ENCODE results near the gene KXD1.
"Not testable (repeated sequence)": the region's sequence is repeated elsewhere in the genome, so short reads cannot be mapped to it uniquely, and the experiment has no call there.

The KXD1 gene

GRCh38 chr19:18520848-18521691 is 36.6 kb upstream of the KXD1 start:
- H3K4me2 ChIP-seq (ENCODE audit: low read depth, low read length, poor library complexity, severe bottlenecking) = peak overlapping the region; percentile 86
- peaks cover 56% of the 10 kb centered on the region for H3K79me2 ChIP-seq (ENCODE audit: insufficient read depth, low read length)
- TF ChIP-seq CTCF (IDR thresholded peaks at IDR 0.05; ENCODE audit: insufficient read depth, low read length, poor library complexity, severe bottlenecking) (no peak), EZH2phosphoT487 (conservative IDR thresholded peaks at IDR 0.05; ENCODE audit: low read length) (no peak)
- H4K20me1 ChIP-seq (ENCODE audit: low read depth, low read length) = no peaks in the 10 kb centered on the region
- H3K9me3 ChIP-seq (ENCODE audit: insufficient read depth, low read length) = no peaks in the 10 kb centered on the region
- H3K4me3 ChIP-seq (ENCODE audit: insufficient read depth, low read length, poor library complexity, severe bottlenecking) = peak overlapping the region; percentile 76
- no peaks in the 10 kb centered on the region for H3K27me3 ChIP-seq (ENCODE audit: low read length)
- H3K36me3 ChIP-seq (ENCODE audit: low read length) = no peaks in the 10 kb centered on the region
- peak overlapping the region; percentile 62 for H2AFZ ChIP-seq (ENCODE audit: low read depth, low read length, severe bottlenecking)
- H3K27ac ChIP-seq (ENCODE audit: low read depth, low read length) = peak overlapping the region; percentile 76
- H3K9me2 ChIP-seq (replicated peaks; ENCODE audit: insufficient read depth, low read length) = no peaks in the 10 kb centered on the region
- peak overlapping the region; percentile 91 for H3K9ac ChIP-seq (ENCODE audit: low read length)
- no peaks in the 10 kb centered on the region for H3F3A ChIP-seq (ENCODE audit: insufficient read depth)

- Histone ChIP-seq H3K4me2 (ENCODE audit: low read depth, low read length, poor library complexity, severe bottlenecking) (peak within 1 kb of the TSS; percentile 86), H4K20me1 (ENCODE audit: low read depth, low read length) (no peaks in the 10 kb centered on the region), H3K27ac (ENCODE audit: low read depth, low read length) (peak within 1 kb of the TSS; percentile 76), H3K4me3 (ENCODE audit: insufficient read depth, low read length, poor library complexity, severe bottlenecking) (peak within 1 kb of the TSS; percentile 76), H3K9me2 (replicated peaks; ENCODE audit: insufficient read depth, low read length) (no peaks in the 10 kb centered on the region), H3K36me3 (ENCODE audit: low read length) (no peaks in the 10 kb centered on the region), H3K27me3 (ENCODE audit: low read length) (no peaks in the 10 kb centered on the region), H3K9me3 (ENCODE audit: insufficient read depth, low read length) (no peaks in the 10 kb centered on the region), H3K9ac (ENCODE audit: low read length) (peak within 1 kb of the TSS; percentile 91), H3K79me2 (ENCODE audit: insufficient read depth, low read length) (peaks cover 49% of the 10 kb centered on the region), H3F3A (ENCODE audit: insufficient read depth) (no peaks in the 10 kb centered on the region), H2AFZ (ENCODE audit: low read depth, low read length, severe bottlenecking) (peak within 1 kb of the TSS; percentile 75)
- no peak for TF ChIP-seq CTCF (IDR thresholded peaks at IDR 0.05; ENCODE audit: insufficient read depth, low read length, poor library complexity, severe bottlenecking)
- no peak for TF ChIP-seq EZH2phosphoT487 (conservative IDR thresholded peaks at IDR 0.05; ENCODE audit: low read length)
Observed at GRCh38 chr19:18521692-18522123, 36.0 kb upstream of the KXD1 start, which contains the start of gene ELL. Gene ELL, minus strand, starts transcription at chr19:18522070. Its CDS starts 15 bp downstream, at chr19:18522055.

- Histone ChIP-seq H3K27ac (ENCODE audit: low read depth, low read length) (no peak overlapping the region), H3K36me3 (ENCODE audit: low read length) (no peaks in the 10 kb centered on the region), H3K4me2 (ENCODE audit: low read depth, low read length, poor library complexity, severe bottlenecking) (peak overlapping the region; percentile 51), H4K20me1 (ENCODE audit: low read depth, low read length) (no peaks in the 10 kb centered on the region), H3K9me2 (replicated peaks; ENCODE audit: insufficient read depth, low read length) (no peaks in the 10 kb centered on the region), H3K27me3 (ENCODE audit: low read length) (no peaks in the 10 kb centered on the region), H3K4me3 (ENCODE audit: insufficient read depth, low read length, poor library complexity, severe bottlenecking) (peak overlapping the region; percentile 34), H3K9ac (ENCODE audit: low read length) (peak overlapping the region; percentile 91), H2AFZ (ENCODE audit: low read depth, low read length, severe bottlenecking) (peak overlapping the region; percentile 75), H3F3A (ENCODE audit: insufficient read depth) (no peaks in the 10 kb centered on the region), H3K9me3 (ENCODE audit: insufficient read depth, low read length) (no peaks in the 10 kb centered on the region), H3K79me2 (ENCODE audit: insufficient read depth, low read length) (peaks cover 43% of the 10 kb centered on the region)
- TF ChIP-seq EZH2phosphoT487 (conservative IDR thresholded peaks at IDR 0.05; ENCODE audit: low read length) = no peak
- no peak for TF ChIP-seq CTCF (IDR thresholded peaks at IDR 0.05; ENCODE audit: insufficient read depth, low read length, poor library complexity, severe bottlenecking)
Observed at GRCh38 chr19:18522124-18522861, 35.4 kb upstream of the KXD1 start.

- Histone ChIP-seq H3K4me2 (ENCODE audit: low read depth, low read length, poor library complexity, severe bottlenecking) (peak overlapping the region; percentile 51), H3K9ac (ENCODE audit: low read length) (peak overlapping the region; percentile 40; the same call in 1 of the 2 replicates), H3K4me3 (ENCODE audit: insufficient read depth, low read length, poor library complexity, severe bottlenecking) (peak overlapping the region; percentile 34), H3K79me2 (ENCODE audit: insufficient read depth, low read length) (peaks cover 37% of the 10 kb centered on the region), H2AFZ (ENCODE audit: low read depth, low read length, severe bottlenecking) (peak overlapping the region; percentile 75)
- not testable (repeated sequence) for H3K27ac ChIP-seq (ENCODE audit: low read depth, low read length); H3F3A ChIP-seq (ENCODE audit: insufficient read depth); H3K36me3 ChIP-seq (ENCODE audit: low read length); H3K9me3 ChIP-seq (ENCODE audit: insufficient read depth, low read length); H4K20me1 ChIP-seq (ENCODE audit: low read depth, low read length); H3K27me3 ChIP-seq (ENCODE audit: low read length); H3K9me2 ChIP-seq (replicated peaks; ENCODE audit: insufficient read depth, low read length)
Observed at GRCh38 chr19:18522862-18523440, 34.7 kb upstream of the KXD1 start.

Data from SU-DHL-6 (cell line).